Thyroid gland (tissue), 4 donors: Measurements from ENCODE around the gene CYP2W1. TPM values are rescaled to one million over a fixed set of nuclear protein-coding genes. Genes with fewer than 3 reads are reported as not detected.

Experiments
- DNase-seq, 2 donors: peaks; one replicate each; pipeline ENCODE4 v3.0.0-alpha.2; 2019
- H3K27ac ChIP-seq, 3 donors: fragments of 200-600 bp; sonication (generic); 1 replicate in 2 of 3; 2 replicates in 1 of 3; pipeline ENCODE4 v1.5.1; 2016 to 2019; ENCODE audit warnings: mild to moderate bottlenecking in 1 of 3, moderate library complexity in 1 of 3
- H3K27me3 ChIP-seq: fragments of 200-600 bp; sonication (generic); one replicate; pipeline ENCODE4 v1.5.1; 2019
- H3K36me3 ChIP-seq, 2 donors: fragments of 200-600 bp; sonication (generic); one replicate each; pipeline ENCODE4 v1.5.1; 2016 to 2019
- H3K4me1 ChIP-seq, 2 donors: fragments of 200-600 bp; sonication (generic); one replicate each; pipeline ENCODE4 v1.5.1; 2017 to 2019
- H3K4me3 ChIP-seq, 3 donors: fragments of 200-600 bp; sonication (generic); replicated peaks in 1 of 3; 1 replicate in 2 of 3; 2 replicates in 1 of 3; pipeline ENCODE4 v1.5.1; 2016; ENCODE audit warnings: mild to moderate bottlenecking in 1 of 3
- H3K9me3 ChIP-seq: fragments of 200-600 bp; sonication (generic); one replicate; pipeline ENCODE4 v1.5.1; 2017
- POLR2A ChIP-seq, 2 donors: fragments of 450-650 bp; IDR thresholded peaks; one replicate each; pipeline ENCODE4 v1.6.1; 2017; ENCODE audit warnings: antibody characterized with exemption in 2 of 2, mild to moderate bottlenecking in 2 of 2, moderate library complexity in 1 of 2
- WGBS, 2 donors: methylation state at CpG; one replicate each; pipeline ENCODE4 v1.1.5; 2017; 5-methylcytosine and 5-hydroxymethylcytosine counted together
- intact Hi-C: fragments of 100-400 bp; cut with DNase I; formaldehyde crosslinking; loops from one replicate; pipeline ENCODE4 v1.15.1; 2023
- total RNA-seq, 4 donors: library from RNA; depleted of rRNA; stranded (reverse); fragments of >200 nt; gene quantifications; one replicate each; pipeline ENCODE4 v1.2.3, GENCODE V29; 2016
- TF ChIP-seq, protein P1 (sequence below), 6 experiments: fragments of 200-600 bp in 3 of 6; fragments of 450-650 bp in 3 of 6; sonication (generic) in 3 of 6; IDR thresholded peaks; one replicate each; pipeline ENCODE4 v1.5.1; 2016 to 2019; ENCODE audit warnings: antibody characterized with exemption in 6 of 6, mild to moderate bottlenecking in 2 of 6, inconsistent platforms in 1 of 6, moderate library complexity in 1 of 6

The CYP2W1 gene
- total RNA-seq, 4 donors from 2014 or later: not detected

DNA sequence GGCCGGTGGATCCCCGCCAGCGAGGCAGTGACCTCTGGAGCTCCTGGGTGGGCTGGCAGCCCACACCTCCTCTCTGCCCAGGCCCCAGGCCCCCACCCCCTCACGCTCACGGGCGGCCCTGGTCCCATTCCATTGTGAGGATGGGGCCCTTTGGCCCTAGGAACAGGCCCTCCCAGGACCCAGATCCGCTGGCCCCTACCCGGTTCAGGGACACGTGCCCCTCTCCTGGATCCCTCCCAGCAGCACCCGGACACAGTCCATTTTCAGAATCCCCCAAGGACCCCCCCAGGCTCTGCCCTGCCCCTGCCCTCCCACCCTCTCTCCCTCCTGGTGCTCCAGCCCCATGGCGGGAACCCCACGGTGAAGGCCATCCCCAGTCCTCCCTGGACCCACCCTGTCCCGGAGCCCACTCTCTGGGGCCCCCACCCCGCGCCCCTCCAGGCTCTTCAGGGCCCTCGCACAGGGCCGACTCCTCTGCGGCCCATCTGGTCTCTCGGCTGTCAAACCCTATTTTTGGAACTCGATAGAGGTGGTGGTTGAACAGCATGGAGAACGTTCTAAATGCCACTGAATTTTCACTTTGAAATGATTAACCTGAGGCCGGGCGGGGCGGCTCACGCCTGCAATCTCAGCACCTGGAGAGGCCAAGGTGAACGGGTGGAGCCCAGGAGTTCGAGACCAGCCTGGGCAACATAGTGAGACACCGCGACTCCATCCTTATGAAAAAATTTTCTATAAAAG, 36.6 kb upstream of the CYP2W1 start:
- WGBS, 2 donors: 79 to 83% methylated on average over 21 to 25 of the region's 29 CpGs
- peaks cover 27% of the 10 kb centered on the region in 2 donors for H3K4me1 ChIP-seq
- H3K4me3 ChIP-seq: peak overlapping the region in 1 of 3 donors; percentile 21
- TF ChIP-seq, protein P1, sequence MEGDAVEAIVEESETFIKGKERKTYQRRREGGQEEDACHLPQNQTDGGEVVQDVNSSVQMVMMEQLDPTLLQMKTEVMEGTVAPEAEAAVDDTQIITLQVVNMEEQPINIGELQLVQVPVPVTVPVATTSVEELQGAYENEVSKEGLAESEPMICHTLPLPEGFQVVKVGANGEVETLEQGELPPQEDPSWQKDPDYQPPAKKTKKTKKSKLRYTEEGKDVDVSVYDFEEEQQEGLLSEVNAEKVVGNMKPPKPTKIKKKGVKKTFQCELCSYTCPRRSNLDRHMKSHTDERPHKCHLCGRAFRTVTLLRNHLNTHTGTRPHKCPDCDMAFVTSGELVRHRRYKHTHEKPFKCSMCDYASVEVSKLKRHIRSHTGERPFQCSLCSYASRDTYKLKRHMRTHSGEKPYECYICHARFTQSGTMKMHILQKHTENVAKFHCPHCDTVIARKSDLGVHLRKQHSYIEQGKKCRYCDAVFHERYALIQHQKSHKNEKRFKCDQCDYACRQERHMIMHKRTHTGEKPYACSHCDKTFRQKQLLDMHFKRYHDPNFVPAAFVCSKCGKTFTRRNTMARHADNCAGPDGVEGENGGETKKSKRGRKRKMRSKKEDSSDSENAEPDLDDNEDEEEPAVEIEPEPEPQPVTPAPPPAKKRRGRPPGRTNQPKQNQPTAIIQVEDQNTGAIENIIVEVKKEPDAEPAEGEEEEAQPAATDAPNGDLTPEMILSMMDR (IDR thresholded peaks at IDR 0.05): no peak
- TF ChIP-seq POLR2A (IDR thresholded peaks at IDR 0.05): no peak
- no peaks in the 10 kb centered on the region for H3K27me3 ChIP-seq
- H3K9me3 ChIP-seq: no peaks in the 10 kb centered on the region
- no peak for DNase-seq
- peak overlapping the region; percentile 95 to 99 (median 98) for H3K27ac ChIP-seq
- intact Hi-C loops: no loop called here
- no peaks in the 10 kb centered on the region for H3K36me3 ChIP-seq

- peaks cover 27% of the 10 kb centered on the region in 2 donors for H3K4me1 ChIP-seq
- no peaks in the 10 kb centered on the region for H3K9me3 ChIP-seq
- no peak overlapping the region for H3K27ac ChIP-seq
- no peak for DNase-seq
- WGBS, 2 donors: 92 to 94% methylated on average over 37 of the region's 37 CpGs
- no peak overlapping the region for H3K4me3 ChIP-seq
- no peaks in the 10 kb centered on the region for H3K36me3 ChIP-seq
- TF ChIP-seq POLR2A (IDR thresholded peaks at IDR 0.05): no peak
- TF ChIP-seq, protein P1 (IDR thresholded peaks at IDR 0.05): no peak
- no peaks in the 10 kb centered on the region for H3K27me3 ChIP-seq
- intact Hi-C loops: no loop called here
These were observed 35.4 kb upstream of the CYP2W1 start for GRCh38 chr7:947391-948210.

- Histone ChIP-seq H3K36me3 (no peaks in the 10 kb centered on the region), H3K27me3 (no peaks in the 10 kb centered on the region), H3K27ac (no peak overlapping the region), H3K4me1 (peaks cover 32 to 34% of the 10 kb centered on the region in 2 donors), H3K9me3 (no peaks in the 10 kb centered on the region), H3K4me3 (no peak overlapping the region)
- no peak for DNase-seq
- 92% methylated on average over 22 to 26 of the region's 28 CpGs for WGBS, 2 donors
- TF ChIP-seq, protein P1 (IDR thresholded peaks at IDR 0.05): no peak
- intact Hi-C loops: no loop called here
These were observed 33.7 kb upstream of the CYP2W1 start for GRCh38 chr7:949021-949934.

- TF ChIP-seq POLR2A (IDR thresholded peaks at IDR 0.05): no peak
- TF ChIP-seq, protein P1 (IDR thresholded peaks at IDR 0.05): no peak
- no peak overlapping the region for H3K4me3 ChIP-seq
- intact Hi-C loops: loop anchor here (5.0 kb wide), 1 partner anchor 40 kb away; no protein-coding TSS in a partner anchor
- WGBS, 2 donors: 94 to 99% methylated on average over 3 to 16 of the region's 21 CpGs
- H3K9me3 ChIP-seq: no peaks in the 10 kb centered on the region
- H3K36me3 ChIP-seq: no peaks in the 10 kb centered on the region
- peak in 1 of 2 donors; percentile 1 for DNase-seq
- H3K27me3 ChIP-seq: no peaks in the 10 kb centered on the region
- H3K27ac ChIP-seq: no peak overlapping the region
- peaks cover 7 to 14% of the 10 kb centered on the region in 2 donors for H3K4me1 ChIP-seq
These were observed 31.0 kb upstream of the CYP2W1 start for GRCh38 chr7:951881-952547.
